Measurements from ENCODE around the gene ARHGEF5.

- TF ChIP-seq POLR2A (IDR thresholded peaks at IDR 0.05; ENCODE audit: low read depth, low read length) (no peak), TAF1 (IDR thresholded peaks at IDR 0.05; ENCODE audit: low read depth, low read length) (no peak), POU2F2 (IDR thresholded peaks at IDR 0.05; ENCODE audit: low read depth, low read length) (no peak), POLR2AphosphoS5 (IDR thresholded peaks at IDR 0.05; ENCODE audit: low read depth, low read length) (no peak), SPI1 (IDR thresholded peaks at IDR 0.05; ENCODE audit: low read depth, low read length) (no peak), PAX5 (IDR thresholded peaks at IDR 0.05; ENCODE audit: insufficient read depth, low read length, severe bottlenecking) (no peak)
Measured at GRCh38 chr7:144404946-144405345, 49.7 kb downstream of the ARHGEF5 start.

Data from GM12891 (cell line).